Psoas muscle (tissue), 8 donors: ENCODE results near the gene ATOSB. TPM values are rescaled to one million over a fixed set of nuclear protein-coding genes. Genes with fewer than 3 reads are reported as not detected.
"Not testable (repeated sequence)": the region's sequence is repeated elsewhere in the genome, so short reads cannot be mapped to it uniquely, and the experiment has no call there.

Source experiments
- ATAC-seq, 4 donors: fragments of 200-7000 bp; cut with Tn5 transposase; one replicate each; pipeline ENCODE4 v1.9.1; 2020; ENCODE audit warnings: moderate library complexity in 3 of 4, mild to moderate bottlenecking in 2 of 4
- DNase-seq, 2 donors: peaks; one replicate each; pipeline ENCODE4 v3.0.0-alpha.2; 2020
- H3K27ac ChIP-seq: fragments of 200-600 bp; one replicate; pipeline ENCODE4 v1.8.0; 2022
- H3K27me3 ChIP-seq, 3 donors: fragments of 200-600 bp in 1 of 3; one replicate each; pipeline versions ENCODE4 v1.6.1 to v1.8.0; 2013 to 2022; ENCODE audit warnings: low read length in 2 of 3, mild to moderate bottlenecking in 2 of 3, moderate library complexity in 1 of 3; ENCODE audit not compliant: insufficient read depth in 3 of 3
- H3K36me3 ChIP-seq, 2 donors: fragments of 200-600 bp in 1 of 2; one replicate each; pipeline versions ENCODE4 v1.6.1 to v1.8.0; 2013 to 2022; ENCODE audit warnings: low read depth in 1 of 2, mild to moderate bottlenecking in 1 of 2, moderate library complexity in 1 of 2; ENCODE audit not compliant: insufficient read depth in 1 of 2
- H3K4me1 ChIP-seq: fragments of 200-600 bp; one replicate; pipeline ENCODE4 v1.8.0; 2022
- H3K4me3 ChIP-seq: fragments of 200-600 bp; one replicate; pipeline ENCODE4 v1.8.0; 2022; ENCODE audit warnings: mild to moderate bottlenecking
- H3K9me3 ChIP-seq: fragments of 200-600 bp; one replicate; pipeline ENCODE4 v1.8.0; 2022
- CTCF ChIP-seq: fragments of 200-600 bp; IDR thresholded peaks from one replicate; pipeline ENCODE4 v1.8.0; 2022; ENCODE audit warnings: antibody characterized with exemption
- WGBS, 3 donors: extraction: QIAGEN DNeasy Blood & Tissue Kit; methylation state at CpG; one replicate each; pipeline versions ENCODE4 v1.1.6 to v1.1.7; 2013; 5-methylcytosine and 5-hydroxymethylcytosine counted together
- intact Hi-C, 2 donors: fragments of 100-400 bp; cut with DNase I; formaldehyde crosslinking; loops; one replicate each; pipeline versions ENCODE4 v1.11.0 to v1.14.2; 2022
- polyA plus RNA-seq, 3 donors: library from polyadenylated mRNA; stranded (reverse); fragments of 200-250 nt; gene quantifications; one replicate each; pipeline ENCODE4 v1.2.3, GENCODE V29; 2013
- total RNA-seq, 4 donors: library from RNA; stranded (reverse); fragmentation: NEBNext Ultra II Directional in 2 of 4; extraction: Animal tissue kit (Norgen Biotek cat#: 25700) in 2 of 4; gene quantifications; one replicate each; pipeline versions ENCODE4 v1.2.1 to v1.2.4, GENCODE V29; 2021 to 2023
- donor health status: healthy with polysubstance abuse.
- donor health status: DM: no; HTN: no; CAD: no; lungs with moderate emphysema.
- donor health status: Bipolar disorder and iron deficiency.
- donor health status: healthy.
- donor health status: DM: yes; HTN: yes; CAD: no.
- donor health status: DM: no; HTN: no; CAD: no.
- donor health status: DM: no; HTN: no; CAD: no.
- donor health status: DM: yes; HTN: yes; CAD: no.

The ATOSB gene
- total and polyA plus RNA-seq, 7 donors, result 9.1 to 27.6 (median 15.2) TPM

- H3K27ac ChIP-seq, result peak within 1 kb of the TSS; percentile 95
- peak within 1 kb of the TSS; percentile 80 for H3K4me3 ChIP-seq
- peak; percentile 98 to 99 (median 98) for ATAC-seq
- H3K4me1 ChIP-seq, result peaks cover 24% of the 10 kb centered on the region
- intact Hi-C loops, result loop anchor here (1.0 to 5.0 kb wide), 3 partner anchors 45 to 71 kb away; partner anchors contain the start of gene ATOSB (in 1 of the 2)
- WGBS, 3 donors, result 0 to 1% (median 0%) methylated on average over 58 to 70 of the region's 70 CpGs
- H3K36me3 ChIP-seq, result no peaks in the 10 kb centered on the region
- TF ChIP-seq CTCF, result peak; percentile 19
- no peaks in the 10 kb centered on the region for H3K27me3 ChIP-seq
- DNase-seq, result peak; percentile 95 to 97
- H3K9me3 ChIP-seq, result no peaks in the 10 kb centered on the region
Observed at GRCh38 chr9:35161713-35162604, 46.3 kb upstream of the ATOSB start, which contains the start of gene UNC13B. UNC13B (plus strand) TSS chr9:35162009; CDS start chr9:35162284, 275 bp downstream.

- no peaks in the 10 kb centered on the region for H3K36me3 ChIP-seq
- intact Hi-C loops, result no loop called here
- peaks cover 9% of the 10 kb centered on the region for H3K4me1 ChIP-seq
- DNase-seq, result no peak
- H3K9me3 ChIP-seq, result no peaks in the 10 kb centered on the region
- no peak overlapping the region for H3K4me3 ChIP-seq
- H3K27ac ChIP-seq, result no peak overlapping the region
- 78 to 84% (median 81%) methylated on average over 10 of the region's 10 CpGs for WGBS, 3 donors
- no peaks in the 10 kb centered on the region for H3K27me3 ChIP-seq
- no peak for TF ChIP-seq CTCF
- no peak for ATAC-seq
Observed at GRCh38 chr9:35158501-35159280, 43.0 kb upstream of the ATOSB start.

GRCh38 chr9:35157836-35158235 is 42.2 kb upstream of the ATOSB start:
- ATAC-seq, intact Hi-C loops, H3K27ac ChIP-seq, H3K4me3 ChIP-seq, DNase-seq, H3K36me3 ChIP-seq, H3K4me1 ChIP-seq, H3K9me3 ChIP-seq, H3K27me3 ChIP-seq: not testable (repeated sequence)
- WGBS, 3 donors, result 70 to 71% (median 71%) methylated on average over 6 of the region's 6 CpGs

GRCh38 chr9:35156781-35157180 is 41.1 kb upstream of the ATOSB start:
- Histone ChIP-seq H3K9me3 (no peaks in the 10 kb centered on the region), H3K27me3 (no peaks in the 10 kb centered on the region), H3K4me3 (no peak overlapping the region), H3K36me3 (no peaks in the 10 kb centered on the region), H3K4me1 (peaks cover 4% of the 10 kb centered on the region), H3K27ac (no peak overlapping the region)
- intact Hi-C loops, result no loop called here
- ATAC-seq (no peak), DNase-seq (no peak)
- no peak for TF ChIP-seq CTCF

- Histone ChIP-seq H3K27me3 (no peaks in the 10 kb centered on the region), H3K36me3 (no peaks in the 10 kb centered on the region), H3K9me3 (peaks cover 13% of the 10 kb centered on the region), H3K4me3 (no peak overlapping the region), H3K4me1 (no peaks in the 10 kb centered on the region), H3K27ac (no peak overlapping the region)
- ATAC-seq (no peak), DNase-seq (no peak)
- no peak for TF ChIP-seq CTCF
- intact Hi-C loops, result no loop called here
- WGBS, 3 donors, result 93 to 96% (median 95%) methylated on average over 9 of the region's 9 CpGs
Observed at GRCh38 chr9:35152926-35153325, 37.3 kb upstream of the ATOSB start.

- peaks cover 25% of the 10 kb centered on the region for H3K9me3 ChIP-seq
- H3K36me3 ChIP-seq, ATAC-seq, intact Hi-C loops, H3K27ac ChIP-seq, H3K4me1 ChIP-seq, H3K4me3 ChIP-seq, DNase-seq, H3K27me3 ChIP-seq: not testable (repeated sequence)
- WGBS, 3 donors, result 73 to 78% (median 76%) methylated on average over 5 of the region's 5 CpGs
Observed at GRCh38 chr9:35147941-35148563, 32.4 kb upstream of the ATOSB start.
